ENCODE measurements around the gene RAP1GAP.

The RAP1GAP gene

GRCh38 chr1:21590126-21590880, 78.9 kb downstream of the RAP1GAP start:
- DNase-seq (ENCODE audit: low spot score) = no peak
- in situ Hi-C loops (cut with MboI; ENCODE audit: low sequenced_read_pairs, unreplicated experiment) = no loop called here
- no peak for TF ChIP-seq CTCF (IDR thresholded peaks at IDR 0.05; ENCODE audit: borderline replicate concordance, control extremely low read depth, extremely low read depth, insufficient read depth, missing control alignments)

- no peak for DNase-seq (ENCODE audit: low spot score)
- no peak for TF ChIP-seq CTCF (IDR thresholded peaks at IDR 0.05; ENCODE audit: borderline replicate concordance, control extremely low read depth, extremely low read depth, insufficient read depth, missing control alignments)
- in situ Hi-C loops (cut with MboI; ENCODE audit: low sequenced_read_pairs, unreplicated experiment) = no loop called here
Measured at GRCh38 chr1:21589618-21590017, 79.5 kb downstream of the RAP1GAP start.

- no peak for DNase-seq (ENCODE audit: low spot score)
- no peak for TF ChIP-seq CTCF (IDR thresholded peaks at IDR 0.05; ENCODE audit: borderline replicate concordance, control extremely low read depth, extremely low read depth, insufficient read depth, missing control alignments)
- in situ Hi-C loops (cut with MboI; ENCODE audit: low sequenced_read_pairs, unreplicated experiment) = no loop called here
Measured at GRCh38 chr1:21587602-21587953, 81.6 kb downstream of the RAP1GAP start.

- no peak for TF ChIP-seq CTCF (IDR thresholded peaks at IDR 0.05; ENCODE audit: borderline replicate concordance, control extremely low read depth, extremely low read depth, insufficient read depth, missing control alignments)
- no peak for DNase-seq (ENCODE audit: low spot score)
- in situ Hi-C loops (cut with MboI; ENCODE audit: low sequenced_read_pairs, unreplicated experiment) = no loop called here
Measured at GRCh38 chr1:21586846-21587601, 82.1 kb downstream of the RAP1GAP start.

- TF ChIP-seq CTCF (IDR thresholded peaks at IDR 0.05; ENCODE audit: borderline replicate concordance, control extremely low read depth, extremely low read depth, insufficient read depth, missing control alignments) = no peak
- DNase-seq (ENCODE audit: low spot score) = no peak
- in situ Hi-C loops (cut with MboI; ENCODE audit: low sequenced_read_pairs, unreplicated experiment) = no loop called here
Measured at GRCh38 chr1:21586222-21586621, 82.9 kb downstream of the RAP1GAP start.

- DNase-seq (ENCODE audit: low spot score) = no peak
- no peak for TF ChIP-seq CTCF (IDR thresholded peaks at IDR 0.05; ENCODE audit: borderline replicate concordance, control extremely low read depth, extremely low read depth, insufficient read depth, missing control alignments)
- in situ Hi-C loops (cut with MboI; ENCODE audit: low sequenced_read_pairs, unreplicated experiment) = no loop called here
Measured at GRCh38 chr1:21585037-21585436, 84.1 kb downstream of the RAP1GAP start.
